Activated T-cell treated with anti-CD3 and anti-CD28 coated beads, Interleukin-2, amount 50 U/mL, for 48 hours (primary cell): ENCODE data around the gene DNASE1L3.
A peak's percentile ranks its signal among the peaks of the same experiment; 100 is the strongest.
"Not testable (repeated sequence)": the region's sequence is repeated elsewhere in the genome, so short reads cannot be mapped to it uniquely, and the experiment has no call there.

Experiments used
- DNase-seq, 2 experiments: peaks; one replicate each; pipeline ENCODE4 v3.0.0-alpha.2; 2020

Gene DNASE1L3, protein sequence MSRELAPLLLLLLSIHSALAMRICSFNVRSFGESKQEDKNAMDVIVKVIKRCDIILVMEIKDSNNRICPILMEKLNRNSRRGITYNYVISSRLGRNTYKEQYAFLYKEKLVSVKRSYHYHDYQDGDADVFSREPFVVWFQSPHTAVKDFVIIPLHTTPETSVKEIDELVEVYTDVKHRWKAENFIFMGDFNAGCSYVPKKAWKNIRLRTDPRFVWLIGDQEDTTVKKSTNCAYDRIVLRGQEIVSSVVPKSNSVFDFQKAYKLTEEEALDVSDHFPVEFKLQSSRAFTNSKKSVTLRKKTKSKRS

DNA sequence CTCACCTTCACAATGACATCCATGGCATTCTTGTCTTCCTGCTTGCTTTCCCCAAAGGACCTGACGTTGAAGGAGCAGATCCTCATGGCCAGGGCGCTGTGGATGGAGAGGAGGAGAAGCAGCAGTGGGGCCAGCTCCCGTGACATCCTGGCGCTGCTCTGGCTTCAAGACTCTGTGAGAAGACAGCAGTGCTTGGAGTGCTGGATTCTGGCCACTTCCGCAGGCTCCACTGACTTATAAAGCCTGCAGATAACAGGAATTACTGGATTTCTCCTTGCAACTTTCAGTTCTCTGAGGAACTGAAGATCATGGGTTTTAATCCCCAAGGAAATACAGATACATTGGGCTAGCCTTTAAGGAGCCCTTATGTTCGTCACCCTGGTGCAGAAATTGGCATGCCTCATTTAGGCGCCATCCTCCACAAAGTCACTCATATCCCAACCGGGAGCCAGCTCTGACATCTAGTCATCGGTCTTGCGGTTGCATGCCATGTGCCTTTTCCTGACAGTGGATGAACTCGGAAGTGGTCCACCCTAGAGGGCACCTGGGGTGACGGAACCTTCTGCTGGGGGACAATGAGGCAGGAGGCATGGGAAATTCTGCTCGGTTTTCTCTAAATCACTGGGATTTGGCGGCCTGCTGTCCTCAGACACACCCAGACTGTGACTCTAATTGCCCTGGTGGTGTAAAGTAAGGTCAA lies at the start of gene DNASE1L3:
TSS of gene DNASE1L3 (minus strand) at position 212 of the 700 bp plus-strand sequence. CDS start at position 146, 66 bp downstream.
- no peak for DNase-seq

DNA sequence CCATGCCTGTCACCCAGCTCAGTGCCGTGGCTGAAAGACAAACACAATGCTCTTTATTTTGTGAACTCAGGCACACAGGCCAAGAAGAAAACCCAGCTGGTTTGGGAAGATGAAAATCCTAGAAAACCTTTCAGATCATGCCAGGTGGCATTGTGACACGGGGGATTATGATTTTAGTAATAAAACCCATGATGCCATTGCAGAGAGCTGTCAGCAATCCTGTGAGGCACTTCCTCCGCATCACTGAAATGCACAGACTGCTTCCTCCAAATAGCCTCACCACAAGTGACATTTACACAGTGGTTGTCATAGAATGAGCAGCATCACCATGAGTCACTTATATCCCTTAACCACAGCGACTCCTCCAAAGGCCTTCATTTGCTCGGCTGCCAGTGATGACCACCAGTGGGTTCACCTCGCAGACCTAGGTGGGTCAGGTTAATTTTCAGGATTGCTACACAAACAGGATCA lies 49.5 kb upstream of the DNASE1L3 start:
- peak; percentile 39 for DNase-seq

DNA sequence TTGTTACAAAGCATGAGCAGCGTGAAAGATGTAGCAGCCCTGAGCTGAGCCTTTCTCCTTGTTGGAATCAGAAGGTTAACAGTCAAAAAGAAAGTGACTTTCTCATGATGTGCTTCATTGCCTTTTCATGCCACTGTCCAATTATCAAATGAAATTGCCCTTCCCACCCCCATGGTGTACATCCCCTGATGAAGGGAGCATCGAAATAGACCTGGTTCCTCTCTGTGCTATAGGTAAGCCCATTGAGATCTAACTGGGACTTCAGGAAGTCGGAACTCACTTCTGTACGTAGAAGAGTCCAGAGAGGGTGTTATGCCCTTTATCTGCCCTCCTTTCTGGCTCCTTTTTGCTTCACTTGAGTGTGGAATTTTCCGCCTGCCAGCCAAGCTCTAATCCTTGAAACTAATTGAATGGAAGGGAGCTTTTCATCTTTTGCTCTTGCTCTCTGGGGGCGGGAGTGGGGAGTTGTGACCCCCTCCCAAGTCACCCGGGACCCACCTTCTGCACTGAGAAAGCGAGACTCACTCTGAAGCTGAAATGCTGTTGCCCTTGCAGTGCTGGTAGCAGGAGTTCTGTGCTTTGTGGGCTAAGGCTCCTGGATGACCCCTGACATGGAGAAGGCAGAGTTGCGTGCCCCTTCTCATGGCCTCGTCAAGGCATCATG lies 47.8 kb upstream of the DNASE1L3 start:
- DNase-seq, result no peak

DNA sequence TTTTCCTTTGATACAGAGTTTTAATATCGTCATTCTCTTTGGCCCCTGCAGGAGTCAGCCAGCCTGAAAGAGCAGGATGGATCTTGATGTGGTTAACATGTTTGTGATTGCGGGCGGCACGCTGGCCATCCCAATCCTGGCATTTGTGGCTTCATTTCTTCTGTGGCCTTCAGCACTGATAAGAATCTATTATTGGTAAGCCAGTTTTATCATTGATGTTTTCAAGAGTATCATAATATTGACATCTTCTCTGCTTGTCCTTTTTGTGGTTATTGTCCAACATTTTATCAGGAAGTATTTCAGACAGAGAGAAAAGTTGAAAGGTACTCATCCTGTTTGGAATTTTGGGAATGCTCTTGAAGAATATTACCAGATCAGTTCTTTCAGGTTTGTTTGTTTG lies 45.7 kb upstream of the DNASE1L3 start:
- DNase-seq, result no peak

DNA sequence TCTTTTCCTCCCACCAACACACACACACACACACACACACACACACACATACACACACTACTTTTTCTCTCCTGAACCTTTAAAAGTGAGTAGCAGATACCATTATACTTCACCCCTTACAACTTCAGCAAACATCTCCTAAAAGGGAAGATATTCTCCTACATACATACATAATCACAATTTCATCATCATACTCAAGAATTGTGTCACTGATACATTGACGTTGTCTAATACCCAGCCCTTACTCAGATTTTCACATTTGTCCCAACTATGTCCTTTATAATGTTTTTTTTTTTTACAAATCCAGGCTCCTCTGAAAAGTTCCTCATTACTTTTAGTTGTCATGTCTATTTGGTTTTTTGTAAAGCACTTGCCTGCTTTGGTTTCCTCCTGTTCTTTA lies 45.3 kb upstream of the DNASE1L3 start:
- no peak for DNase-seq

DNA sequence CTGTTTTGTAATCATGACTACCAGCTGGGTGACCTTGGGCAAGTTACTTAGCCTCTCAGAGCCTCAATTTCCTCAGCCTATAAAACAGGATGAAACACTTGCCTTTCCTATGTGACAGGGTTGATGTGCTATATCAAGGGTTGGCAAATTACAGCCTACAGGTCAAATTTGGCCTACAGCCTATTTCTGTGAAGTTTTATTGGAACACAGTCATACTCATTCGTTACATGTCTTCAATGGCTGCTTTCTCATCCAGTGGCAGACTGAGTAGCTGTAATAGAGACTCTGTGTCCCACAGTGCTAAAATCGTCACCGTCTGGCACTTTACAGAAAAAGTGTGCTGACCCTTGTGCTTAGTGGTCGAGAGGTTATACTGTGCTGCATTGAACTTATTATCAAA lies 43.4 kb upstream of the DNASE1L3 start:
- DNase-seq, result no peak

DNA sequence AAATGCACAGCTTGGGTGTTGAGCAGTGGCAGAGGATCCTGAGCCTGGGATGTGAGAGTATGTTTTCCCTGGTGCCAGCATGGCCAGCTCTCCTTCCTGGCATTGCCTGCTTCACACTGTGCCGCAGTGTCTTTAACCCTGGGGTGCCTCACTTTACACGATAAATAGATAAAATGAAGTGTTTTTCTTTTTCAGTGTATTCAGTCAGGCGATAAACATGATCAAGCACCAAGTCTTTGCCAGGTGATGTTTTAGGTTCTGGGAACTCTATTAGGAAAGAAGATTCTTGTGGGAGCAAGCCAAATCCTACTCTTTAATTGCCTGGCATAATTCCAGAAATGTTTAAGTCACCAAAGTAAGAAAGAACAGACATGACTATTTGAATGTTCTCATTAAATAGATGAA lies 40.9 kb upstream of the DNASE1L3 start:
- DNase-seq, result no peak

DNA sequence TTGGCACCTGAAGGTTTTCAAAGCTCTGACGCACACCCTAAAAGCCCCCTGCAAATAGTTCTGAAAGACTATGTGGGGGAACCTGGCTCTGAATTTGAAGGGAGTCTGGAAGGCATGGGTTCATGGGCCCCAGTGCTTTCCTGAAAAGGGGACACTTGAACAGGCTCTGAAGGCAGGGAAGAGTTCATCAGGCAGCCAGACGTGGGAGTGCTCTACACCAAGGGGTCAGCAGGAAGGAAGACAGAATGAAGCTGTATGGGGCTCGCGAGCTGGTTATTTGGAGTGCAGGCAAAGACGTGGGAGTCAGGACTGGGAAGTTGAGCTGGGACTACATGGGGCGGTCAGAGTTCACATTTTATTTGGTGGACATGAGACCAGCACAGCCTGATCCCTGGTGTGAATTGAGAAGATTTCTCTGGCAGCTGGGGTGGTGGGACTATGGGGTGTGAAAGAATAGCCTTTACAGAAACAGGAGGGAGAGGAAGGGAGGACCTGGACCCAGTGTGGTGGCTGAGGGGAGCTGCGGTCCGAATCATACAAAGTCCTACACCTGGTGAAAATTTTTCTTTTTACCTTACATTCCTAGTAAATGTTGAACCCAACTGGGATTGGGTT lies 39.4 kb upstream of the DNASE1L3 start:
- DNase-seq, result no peak

DNA sequence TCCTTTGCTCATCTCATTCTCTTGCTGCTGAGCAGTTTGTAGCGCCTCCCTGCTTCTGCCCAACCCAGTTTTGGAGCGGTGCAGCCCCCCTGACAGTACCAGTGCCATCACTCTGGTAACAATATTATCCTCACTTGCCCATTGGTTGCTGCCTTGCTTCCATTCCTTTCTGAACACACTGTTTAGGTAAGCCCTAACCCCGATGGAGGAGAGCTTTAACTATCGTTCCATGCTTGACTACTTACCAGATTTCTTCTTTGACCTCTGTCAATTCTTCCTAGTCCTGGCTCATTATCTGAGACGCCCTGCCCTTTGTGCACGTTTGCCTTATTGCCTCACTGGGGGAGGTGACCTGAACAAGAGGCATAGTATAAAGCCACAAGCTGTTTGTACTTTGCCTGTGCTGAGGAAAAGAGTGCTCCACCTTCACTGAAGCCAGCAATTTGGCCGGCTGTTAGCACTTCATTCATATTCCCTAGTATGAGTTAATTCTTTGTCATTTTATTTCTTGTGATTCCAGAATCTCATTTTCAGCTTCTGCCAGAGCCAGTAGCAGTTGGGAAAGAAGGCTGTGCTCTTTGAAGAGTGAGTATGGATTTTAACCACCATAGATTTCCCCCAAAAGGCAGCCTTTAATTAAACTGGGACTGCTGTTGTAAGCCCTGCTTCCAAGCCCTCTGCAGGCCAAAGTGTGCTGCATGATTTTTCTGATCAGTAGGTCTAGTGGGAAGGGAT lies 38.8 kb upstream of the DNASE1L3 start:
- no peak for DNase-seq

DNA sequence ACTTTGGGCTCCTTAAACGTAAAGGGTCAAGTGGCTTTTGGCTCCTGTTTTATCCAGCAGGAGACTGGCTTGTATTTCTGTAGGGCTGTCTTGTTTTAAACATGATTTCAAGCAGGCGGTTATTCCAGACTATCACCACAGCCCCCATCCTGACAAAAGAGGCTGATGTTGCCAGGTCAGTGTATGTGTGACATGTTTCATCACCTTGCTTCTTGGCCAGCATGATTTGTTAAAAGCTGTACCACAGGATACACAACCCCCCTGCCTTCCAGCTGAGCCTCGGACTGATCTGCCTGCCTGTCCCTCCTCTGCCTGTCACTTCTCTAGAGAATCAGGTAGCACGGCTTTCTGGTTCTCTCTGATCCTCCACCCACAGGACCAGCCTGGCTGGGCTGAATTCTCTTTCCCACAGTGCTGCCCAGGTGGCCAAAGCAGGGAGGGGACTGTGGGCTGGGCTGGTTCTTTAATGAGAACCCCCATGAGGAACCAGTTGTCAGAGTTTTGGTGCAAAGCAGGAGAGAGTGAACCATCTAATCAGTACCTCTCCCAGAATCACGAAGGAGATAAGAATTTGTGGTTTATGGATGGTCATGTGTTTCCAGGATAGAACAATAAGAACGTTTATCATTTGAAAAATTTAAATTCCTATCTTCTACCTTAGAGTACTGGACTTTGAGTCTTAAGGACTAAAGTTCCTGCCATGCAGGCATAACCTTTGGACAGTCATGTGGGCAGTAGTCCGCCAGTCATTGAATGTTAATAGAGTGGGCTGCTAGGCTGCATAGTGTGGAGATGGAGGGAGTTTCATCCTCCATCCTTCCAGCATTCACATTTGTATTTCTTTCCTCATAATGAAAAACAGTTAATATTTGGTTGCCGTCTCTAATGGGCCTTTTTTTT lies 35.6 kb upstream of the DNASE1L3 start:
- no peak for DNase-seq

DNA sequence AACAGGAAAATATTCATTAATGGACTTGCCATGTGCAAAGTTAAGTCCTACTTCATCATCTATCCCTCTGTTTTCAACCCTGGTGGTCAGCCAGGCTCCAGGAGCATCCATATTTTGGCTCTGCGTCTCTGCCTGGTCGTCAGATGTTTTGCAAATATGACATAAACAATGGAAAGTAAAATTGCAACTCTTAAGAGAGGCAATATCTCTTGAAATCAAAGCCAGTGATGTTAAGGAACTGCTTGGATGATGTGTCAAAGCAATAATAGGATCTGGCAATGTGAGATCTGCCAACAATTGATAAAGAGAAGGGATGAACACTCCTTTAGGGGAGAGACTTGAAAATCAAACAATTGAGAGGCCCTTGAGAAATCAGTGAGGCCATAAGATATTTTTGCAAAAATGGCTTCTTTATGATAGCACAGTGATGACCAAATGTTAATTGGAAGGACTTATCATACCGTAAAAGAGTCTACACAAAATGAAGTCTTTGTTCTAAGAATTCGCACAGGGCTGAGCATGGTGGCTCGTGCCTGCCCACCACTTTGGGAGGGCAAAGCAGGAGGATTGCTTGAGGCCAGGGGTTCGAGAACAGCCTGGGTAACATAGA lies 33.3 kb upstream of the DNASE1L3 start:
- DNase-seq, result no peak

DNA sequence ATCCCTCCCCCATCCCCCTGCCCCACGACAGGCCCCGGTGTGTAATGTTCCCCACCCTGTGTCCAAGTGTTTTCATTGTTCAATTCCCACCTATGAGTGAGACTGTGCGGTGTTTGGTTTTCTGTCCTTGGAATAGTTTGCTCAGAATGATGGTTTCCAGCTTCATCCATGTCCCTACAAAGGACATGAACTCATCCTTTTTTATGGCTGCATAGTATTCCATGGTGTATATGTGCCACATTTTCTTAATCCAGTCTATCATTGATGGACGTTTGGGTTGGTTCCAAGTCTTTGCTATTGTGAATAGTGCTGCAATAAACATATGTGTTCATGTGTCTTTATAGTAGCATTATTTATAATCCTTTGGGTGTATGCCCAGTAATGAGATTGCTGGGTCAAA lies 32.1 kb upstream of the DNASE1L3 start:
- not testable (repeated sequence) for DNase-seq

DNA sequence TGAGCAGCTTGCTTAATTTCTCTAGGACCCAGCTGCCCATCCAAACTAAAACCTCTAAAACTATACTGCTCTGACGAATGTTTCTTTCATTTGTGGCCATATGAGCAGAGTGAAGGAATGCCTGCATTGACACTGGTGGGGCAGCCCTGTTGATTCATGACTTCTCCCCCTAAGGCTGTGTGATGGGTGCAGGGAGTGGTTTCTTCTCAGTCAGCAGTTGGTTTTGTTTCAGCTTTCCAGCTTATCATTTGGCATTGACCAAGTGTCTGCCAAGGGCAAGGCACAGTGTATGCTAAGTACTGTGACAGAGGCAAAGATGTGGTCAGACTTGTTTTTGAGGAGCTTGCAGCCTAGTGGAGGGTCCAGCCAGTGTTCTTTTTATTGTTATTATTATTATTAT lies 31.6 kb upstream of the DNASE1L3 start:
- no peak for DNase-seq

DNA sequence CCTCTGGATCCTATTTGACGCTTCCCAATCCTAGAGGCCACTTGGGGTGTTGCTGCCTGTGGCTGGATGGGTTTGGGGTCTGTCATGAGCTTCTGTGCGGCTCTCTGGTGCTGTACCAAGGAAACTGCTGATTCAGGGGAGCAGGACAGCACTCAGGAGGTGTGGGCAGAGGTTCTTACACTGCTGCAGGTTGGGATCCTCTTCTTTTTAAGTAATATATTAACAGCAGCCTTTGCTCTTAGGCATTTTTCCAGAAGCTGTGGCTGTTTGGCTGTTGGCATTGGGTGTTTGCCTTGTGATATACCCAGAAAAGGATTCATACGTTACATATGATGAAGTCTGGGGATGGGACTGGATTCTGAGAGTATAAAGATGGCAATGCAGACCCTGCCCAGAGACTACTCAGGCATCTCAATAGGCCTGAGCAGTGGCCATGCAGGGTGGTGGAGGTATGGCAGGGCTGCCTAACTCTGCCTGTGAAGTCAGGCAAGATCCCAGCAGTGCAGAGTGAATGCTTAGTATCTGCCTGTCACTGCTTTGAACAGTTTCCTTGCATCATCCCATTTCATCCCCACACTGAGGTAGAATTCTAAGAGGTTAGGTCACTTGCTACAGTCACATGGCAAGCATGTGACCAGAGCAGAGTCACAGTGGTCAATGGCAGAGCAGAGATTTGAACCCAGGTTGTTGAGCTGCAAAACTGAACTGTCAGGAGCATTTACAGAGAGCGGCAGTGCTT lies 30.7 kb upstream of the DNASE1L3 start:
- no peak for DNase-seq

DNA sequence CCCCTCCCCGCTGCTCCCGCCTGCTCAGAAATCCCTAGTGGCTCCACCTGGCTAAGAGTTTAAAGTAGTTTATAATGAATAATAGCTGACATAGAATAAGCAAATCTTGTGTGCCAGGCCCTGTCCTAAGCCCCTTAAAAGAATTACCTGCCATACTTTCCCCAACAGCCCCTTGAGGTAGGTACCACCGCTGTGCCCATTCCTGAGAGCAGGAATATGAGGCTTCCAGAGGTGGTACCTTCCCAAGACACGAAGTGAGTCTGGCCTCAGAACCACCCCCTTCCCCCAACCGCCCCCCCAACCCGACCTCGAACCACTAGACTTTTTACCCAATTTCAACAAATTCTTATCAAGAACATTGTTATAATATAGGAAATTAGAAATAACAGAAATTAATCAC lies 28.1 kb upstream of the DNASE1L3 start:
- DNase-seq, result no peak

DNA sequence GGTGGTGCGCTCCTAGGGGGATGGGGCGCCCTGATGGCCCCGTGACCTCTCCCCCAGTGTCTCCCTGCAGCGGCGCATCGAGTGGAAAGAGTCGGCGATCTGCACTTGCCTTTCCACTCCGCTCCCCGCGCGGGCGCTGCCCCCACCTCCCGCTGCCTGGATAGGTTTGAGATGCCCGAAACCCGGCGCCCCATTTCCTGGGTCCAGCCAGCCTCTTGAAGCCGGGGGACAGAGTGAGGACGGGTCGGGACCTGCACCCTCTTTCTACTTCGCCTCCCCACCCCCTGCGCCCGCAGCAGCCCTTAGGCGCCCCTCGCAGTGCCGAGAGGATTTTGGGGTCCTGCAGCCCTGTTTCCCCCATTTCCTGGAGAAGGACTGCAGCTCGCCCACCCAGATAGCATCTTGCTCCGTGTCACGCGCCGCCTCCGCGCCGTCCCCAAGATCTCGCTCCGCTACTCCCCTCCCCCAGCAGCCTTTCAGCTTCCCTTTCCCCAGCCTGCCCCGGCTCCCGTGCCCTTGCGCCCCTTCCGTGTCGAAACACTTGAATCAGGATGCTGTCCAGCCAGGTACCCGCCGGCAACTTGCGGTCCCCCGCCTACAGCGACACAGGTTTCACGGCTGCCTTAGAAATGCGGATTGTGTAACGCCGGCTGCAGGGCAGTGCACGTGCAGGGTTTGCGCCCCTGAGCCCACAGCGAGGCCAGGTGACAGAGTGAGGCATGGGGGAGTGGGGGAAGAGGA lies 27.3 kb upstream of the DNASE1L3 start:
- peak; percentile 57 to 62 for DNase-seq

DNA sequence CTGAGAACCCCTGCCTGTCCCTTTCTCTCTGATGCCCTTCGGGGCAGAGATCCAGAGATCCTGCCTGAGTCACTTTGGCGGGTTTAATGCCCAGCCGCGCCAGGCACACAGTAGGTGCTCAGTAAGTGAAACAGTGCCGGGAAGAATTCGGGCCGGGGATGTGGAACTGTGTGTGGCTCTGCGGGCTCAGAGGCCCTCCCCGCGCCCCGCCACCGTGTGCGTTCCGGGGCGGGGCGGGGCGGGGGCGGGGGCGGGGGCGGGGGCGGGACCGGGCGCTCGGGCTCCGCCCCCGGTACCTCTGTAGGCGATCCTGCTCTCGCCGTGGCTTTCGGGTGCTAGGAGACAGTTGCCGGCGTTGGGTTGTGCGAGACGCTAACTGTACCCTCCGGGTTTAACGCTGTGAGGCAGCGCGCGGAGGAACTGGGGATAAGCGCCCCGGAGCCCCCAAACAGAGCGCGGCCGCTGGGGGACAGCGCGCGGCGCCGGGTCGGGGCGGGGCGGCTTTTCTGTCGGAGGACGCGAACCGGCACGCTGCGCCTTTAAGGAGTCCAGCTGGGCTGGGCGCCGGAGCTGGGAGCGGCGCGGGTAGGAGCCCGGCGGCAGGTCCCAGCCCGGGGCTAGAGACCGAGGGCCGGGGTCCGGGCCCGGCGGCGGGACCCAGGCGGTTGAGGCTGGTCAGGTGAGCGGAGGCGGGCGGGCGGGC lies 26.6 kb upstream of the DNASE1L3 start, which contains the start of gene ABHD6:
TSS of gene ABHD6 (plus strand) at position 555 of the 703 bp plus-strand sequence. CDS start 18,795 bp downstream, outside the sequence.
- DNase-seq, result peak; percentile 91 to 92

DNA sequence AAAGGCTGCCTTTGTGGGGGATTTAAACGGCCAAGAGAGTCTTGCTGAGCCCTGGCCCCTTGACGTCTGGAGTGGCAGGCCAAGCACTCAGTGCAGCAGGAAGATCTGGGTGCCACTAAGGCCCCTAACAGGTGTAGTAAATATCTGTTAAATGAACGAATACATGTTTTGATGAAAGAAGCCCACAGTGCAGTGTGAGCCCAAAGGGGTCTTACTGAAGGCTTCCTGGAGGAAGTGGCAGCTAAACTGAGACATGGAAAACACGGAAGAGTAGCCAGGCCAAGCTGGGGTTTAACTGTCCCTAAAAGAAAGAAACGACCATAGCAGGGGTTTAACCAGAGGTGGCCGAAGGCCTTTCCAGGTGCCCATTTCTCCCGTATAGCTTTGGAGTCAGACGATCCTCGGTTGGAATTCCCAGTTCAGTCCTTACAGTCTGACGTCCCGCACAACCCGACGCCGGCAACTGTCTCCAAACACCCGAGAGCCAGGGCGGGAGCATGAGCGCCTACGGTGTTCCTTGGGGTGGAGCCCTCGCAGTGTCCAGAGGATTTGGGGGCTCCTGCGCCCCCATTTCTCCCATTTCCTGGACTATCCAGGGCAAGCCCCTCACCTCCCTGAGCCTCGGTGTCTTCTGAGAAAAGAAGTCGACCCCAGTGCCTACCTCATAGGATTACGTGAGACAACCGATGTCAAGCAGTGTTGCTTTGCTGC lies 25.9 kb upstream of the DNASE1L3 start:
- no peak for DNase-seq
